NCI-H510A (cell line): Measurements from ENCODE around the gene GARNL3.

ENCODE experiments used
- DNase-seq: peaks from one replicate; lab custom pipeline; 2025; lab: John Stamatoyannopoulos, UW

GARNL3 gene

DNA sequence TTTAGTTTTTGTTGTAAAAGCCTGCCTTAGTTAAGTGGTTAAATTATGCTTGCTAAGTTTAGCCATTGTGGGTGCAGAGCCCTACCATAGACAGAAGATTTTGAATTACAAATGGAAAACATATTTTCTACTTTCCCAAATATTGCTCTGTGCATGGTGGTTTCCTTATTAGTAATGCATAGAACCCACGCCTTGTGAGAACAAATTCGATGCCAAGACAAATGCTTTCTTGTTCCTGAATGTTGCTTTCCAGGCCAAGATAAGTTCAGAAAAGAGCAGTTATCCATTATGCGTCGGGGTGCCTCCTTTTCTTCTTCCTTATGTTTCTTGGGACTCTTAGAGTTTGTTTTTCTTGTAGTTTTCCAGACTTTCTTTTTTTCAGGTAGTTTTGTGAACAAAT, 31.0 kb upstream of the GARNL3 start:
- no peak for DNase-seq

DNA sequence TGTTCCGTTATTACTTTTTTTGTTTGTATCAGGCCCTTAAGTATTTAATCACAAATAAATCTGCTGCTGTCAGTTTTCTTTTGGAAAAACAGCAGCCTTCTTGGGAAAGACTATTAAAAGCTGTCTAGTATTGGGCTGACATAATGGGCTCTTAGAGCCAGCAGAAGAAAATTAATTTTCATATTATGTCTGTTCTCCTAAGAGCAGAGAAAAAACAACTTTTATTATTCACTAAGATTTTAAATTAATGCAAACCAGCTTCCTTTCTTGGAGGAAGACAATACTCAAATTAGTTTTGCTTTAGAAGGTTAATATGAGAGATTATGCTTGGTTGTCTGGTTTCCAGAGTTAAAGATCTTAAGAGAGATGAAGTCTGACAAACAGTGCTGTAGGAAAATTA, 30.6 kb upstream of the GARNL3 start:
- no peak for DNase-seq

DNA sequence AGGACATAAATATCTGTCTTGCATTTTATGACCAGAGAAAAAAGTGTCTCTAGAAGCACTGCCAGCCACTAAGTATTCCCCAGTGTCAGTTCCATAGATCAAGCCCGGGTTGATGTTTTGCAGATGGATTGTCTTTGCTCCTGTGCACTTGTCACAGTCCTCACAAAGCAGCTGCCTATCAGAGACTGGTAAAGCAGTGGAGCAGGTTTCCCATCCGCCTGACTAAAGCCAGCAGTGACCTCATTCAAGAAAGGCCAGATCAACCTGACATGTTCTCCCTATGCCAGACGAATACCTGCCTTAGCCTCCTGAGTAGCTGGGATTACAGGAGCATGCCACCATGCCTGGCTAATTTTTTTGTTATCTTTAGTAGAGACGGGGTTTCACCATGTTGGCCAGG, 26.8 kb upstream of the GARNL3 start:
- no peak for DNase-seq

DNA sequence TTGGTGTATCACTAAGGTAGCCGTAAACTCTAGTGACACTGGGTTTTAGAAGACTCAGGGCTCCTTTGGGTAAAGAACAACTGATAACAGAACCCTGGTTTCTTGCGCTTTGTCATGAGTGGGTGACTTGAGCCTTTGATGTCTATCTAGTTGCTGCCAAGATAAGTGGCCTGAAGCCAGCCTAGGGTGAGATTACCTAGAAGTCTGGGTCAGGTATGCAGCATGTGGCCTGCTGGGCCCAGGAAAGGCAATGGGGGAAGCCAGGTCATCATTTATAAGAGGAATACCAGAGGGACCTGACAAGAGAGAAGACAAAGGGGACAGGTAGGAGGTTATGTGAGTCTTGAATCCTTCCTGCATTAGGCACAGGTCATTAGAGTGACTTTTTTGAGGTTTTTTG, 23.2 kb upstream of the GARNL3 start:
- DNase-seq = no peak

DNA sequence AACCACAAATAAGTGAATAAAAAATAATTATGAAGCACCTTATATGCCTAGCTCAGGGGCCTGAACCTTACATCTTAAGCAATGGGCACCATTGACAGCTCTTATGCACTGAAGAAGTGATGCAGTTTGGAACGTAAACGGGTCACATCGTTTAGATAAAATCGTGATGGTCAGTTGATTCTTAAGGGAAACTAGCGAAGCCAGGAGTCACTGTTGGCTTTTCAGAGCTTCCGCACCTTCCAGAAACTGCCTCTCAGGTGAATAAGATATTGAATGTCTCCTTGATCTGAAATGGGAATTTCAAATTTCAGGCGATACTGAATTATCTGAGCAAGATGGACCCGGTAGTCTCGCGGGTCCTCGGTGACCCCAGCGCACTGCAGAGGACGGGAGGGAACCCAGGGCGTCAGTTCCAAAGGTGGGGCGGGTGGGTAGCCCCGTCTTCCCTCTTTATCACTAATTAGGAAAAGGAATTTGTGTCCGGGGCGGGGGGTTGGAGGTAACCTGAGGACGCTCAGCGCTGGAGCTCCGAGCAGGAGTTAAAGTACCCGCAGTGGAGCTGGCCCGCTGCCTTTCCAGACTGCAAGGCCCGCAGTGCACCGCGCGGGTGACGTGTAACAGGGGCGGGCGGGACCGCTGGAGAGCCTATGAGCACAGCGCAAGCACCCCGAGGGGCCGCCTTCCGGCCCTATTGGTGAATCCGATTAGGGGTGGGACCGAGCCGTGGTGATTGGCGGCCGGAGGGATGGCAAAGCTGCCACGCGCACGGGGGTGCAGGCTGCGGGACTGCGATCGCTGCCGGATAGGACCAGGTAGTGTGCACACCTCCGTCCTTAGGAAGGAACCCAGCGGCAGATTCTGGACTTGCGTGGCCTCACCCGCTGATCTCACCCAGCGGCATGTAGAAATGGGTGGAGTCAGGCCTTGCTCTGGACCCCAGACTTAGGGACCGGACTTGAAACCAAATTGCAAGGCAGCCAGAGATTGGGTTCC, 19.7 kb upstream of the GARNL3 start:
- peak; percentile 94 for DNase-seq

DNA sequence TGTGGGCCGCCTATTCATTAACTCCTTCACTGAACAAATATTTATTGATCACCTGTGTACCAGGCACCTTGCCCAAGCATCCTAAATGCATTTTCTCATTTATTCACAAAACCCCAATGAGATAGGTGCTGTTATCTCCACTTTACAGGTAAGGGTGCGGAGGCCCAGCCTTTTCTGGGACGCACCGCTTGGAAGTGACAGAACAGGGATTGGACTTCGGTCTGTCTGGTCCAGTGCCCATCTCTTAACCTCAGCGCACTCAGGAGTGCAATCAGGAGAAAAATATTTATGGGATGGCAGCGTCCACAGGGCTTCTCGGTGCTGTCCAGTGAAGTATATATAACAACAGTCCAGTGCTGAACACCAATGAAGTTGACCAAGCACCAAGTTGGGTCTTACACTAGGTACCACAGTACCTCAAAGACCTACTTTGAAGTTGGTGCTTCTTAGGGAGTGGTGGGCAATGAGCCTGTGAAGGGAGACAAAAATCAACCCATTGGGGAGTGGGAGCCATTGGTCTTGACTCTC, 18.9 kb upstream of the GARNL3 start:
- DNase-seq = no peak

DNA sequence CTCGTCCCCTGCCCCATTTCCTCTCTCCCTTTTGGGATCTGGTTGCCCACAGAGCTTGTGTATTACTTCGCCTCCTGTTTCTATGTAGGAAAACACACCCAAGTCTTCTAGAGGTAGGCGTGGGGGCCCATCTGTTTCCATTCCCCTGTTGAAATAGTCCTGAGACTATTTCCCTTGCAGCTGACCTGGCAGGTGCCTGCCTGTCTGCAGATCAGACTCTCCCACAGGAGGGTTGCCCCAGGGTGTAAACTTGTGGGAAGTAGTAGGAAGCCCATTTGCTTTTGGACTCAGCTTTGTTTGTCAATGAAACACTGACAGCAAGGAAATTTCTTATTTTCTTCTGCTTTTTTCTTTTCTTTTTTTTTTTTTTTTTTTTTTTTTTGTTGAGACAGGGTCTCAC, 16.3 kb upstream of the GARNL3 start:
- no peak for DNase-seq

DNA sequence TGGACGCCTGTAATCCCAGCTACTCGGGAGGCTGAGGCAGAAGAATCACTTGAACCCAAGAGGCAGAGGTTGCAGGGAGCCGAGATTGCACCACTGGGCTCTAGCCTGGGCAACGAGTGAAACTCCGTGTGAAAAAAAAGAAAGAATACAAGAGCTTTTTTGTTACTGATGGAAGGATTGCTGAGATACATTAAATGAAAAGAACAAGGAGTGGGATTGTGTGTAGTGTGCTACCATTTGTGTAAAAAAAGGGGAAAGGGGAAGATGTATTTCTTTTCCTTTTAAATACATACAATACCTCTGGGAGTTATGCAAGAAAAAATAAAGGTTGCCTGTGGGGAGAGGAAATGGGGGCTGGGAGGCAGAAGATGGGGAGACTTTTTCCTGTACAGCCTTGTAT, 14.7 kb upstream of the GARNL3 start:
- DNase-seq = no peak

DNA sequence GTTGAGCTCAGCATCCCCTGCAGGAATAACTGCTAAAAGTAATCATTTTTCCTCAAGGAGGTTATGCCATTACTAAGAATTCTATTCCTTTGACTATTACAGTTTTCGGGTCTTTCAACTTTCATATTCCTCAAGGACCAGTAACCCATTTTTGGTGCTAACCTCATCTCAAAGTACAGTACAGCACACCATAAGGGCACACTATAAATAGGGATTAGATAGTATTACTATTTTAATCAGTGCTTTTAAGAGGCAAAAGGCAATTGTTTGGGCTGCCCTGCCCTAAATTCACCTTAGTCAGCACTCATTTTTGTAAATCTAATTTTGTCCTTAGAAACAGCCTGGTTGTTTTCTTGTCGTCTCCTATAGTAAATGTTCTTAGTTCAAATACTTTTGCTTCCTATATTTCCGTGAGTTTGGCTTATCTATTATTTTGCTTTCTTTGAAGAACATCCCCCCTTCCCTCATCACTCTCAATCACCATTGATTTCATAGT, 13.6 kb upstream of the GARNL3 start:
- no peak for DNase-seq

DNA sequence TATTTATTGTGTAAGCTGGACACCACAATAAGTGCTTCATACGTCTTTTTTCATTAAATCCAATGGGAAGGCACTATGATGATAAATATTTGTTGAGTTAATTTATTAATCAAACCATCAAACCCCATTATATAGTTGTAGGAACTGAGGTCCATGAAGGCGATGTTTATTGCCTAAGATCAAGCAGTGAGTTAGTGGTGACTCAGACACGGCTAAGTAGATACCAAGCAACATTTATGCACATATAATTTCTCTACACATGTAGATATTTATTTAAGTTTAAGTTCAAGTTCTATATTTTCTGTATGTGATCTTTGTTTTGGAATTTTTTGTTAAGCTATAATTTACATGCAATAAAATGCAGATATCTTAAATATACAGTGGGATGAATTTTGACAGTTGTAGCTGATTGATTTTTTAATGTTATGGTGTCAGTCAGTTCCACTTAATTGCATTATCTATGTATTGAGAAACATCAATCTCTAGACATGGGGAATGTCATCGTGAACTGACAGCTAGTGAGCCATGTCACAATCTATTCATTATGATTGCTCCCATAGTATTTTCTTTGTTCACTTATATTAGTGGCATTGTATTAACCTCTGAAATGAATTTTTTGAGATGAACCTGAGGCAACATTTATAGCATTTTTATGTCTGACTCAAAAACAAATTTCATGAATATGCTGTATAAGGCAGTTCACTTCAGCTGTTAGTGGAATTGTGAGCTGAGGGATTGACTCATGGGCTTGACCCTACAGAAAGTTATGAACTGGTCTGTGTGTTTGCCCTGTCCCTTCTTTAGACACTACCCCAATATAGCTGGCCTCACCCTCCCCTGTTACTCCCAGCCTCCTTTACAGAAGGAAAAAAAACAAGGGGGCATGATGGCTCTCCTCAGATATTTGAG, 11.9 kb upstream of the GARNL3 start:
- DNase-seq = no peak

DNA sequence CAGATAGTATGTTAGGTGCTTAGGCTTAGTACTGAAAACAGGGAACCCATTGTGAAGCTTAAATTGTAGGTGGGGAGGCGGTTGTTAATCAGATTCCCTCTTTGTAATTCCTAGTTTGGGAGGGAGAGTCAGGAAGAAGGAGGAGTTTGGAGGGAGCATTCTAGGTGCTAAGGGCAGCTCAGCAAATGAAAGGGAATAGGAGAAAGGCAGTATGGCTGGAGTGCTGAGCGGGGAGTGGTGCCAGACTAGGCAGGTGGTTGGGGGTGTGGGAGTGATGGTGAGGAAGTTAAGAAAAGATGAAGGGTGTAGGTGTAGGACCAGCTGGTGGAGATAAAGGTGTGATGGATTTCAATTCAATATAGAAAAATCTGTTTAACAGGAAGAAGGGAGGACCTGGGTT, 11.1 kb upstream of the GARNL3 start:
- DNase-seq = no peak

DNA sequence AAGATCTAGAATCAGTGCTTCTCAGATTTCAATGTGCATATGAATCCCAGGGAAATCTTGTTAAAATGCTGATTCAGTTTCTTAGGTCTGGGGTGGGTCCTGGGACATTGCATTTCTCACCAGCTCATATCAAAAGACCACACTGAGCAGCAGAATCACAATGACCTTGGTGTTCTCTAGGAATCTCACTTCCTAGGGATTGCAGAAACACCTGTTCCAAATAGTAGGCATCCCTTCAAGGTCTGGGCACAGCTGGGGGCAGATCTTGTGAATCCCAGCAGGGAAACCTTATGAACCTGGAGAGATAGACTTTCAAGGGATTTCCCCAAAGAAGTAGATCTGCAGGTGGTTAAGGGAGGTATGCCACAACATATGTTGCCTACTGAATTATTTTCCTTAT, 8.9 kb upstream of the GARNL3 start:
- DNase-seq = no peak

DNA sequence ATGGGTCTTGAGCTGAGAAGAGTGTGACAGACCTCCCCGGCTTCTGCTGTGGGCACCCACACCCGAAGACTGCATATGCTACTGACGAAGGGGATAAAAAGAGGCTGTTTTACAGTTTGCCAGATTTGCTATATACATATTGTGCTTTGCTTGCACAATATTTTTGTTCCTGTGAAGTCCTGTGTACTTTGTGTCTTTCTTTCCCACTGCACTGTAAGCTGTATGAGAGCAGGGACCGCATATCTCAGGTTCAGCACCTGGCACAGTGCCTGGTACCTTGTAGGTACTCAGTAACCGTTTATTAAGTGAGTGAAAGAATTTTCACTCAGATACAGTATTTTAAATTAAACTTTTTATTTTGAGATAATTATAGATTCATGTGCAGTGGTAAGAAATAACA, 8.2 kb upstream of the GARNL3 start:
- no peak for DNase-seq

DNA sequence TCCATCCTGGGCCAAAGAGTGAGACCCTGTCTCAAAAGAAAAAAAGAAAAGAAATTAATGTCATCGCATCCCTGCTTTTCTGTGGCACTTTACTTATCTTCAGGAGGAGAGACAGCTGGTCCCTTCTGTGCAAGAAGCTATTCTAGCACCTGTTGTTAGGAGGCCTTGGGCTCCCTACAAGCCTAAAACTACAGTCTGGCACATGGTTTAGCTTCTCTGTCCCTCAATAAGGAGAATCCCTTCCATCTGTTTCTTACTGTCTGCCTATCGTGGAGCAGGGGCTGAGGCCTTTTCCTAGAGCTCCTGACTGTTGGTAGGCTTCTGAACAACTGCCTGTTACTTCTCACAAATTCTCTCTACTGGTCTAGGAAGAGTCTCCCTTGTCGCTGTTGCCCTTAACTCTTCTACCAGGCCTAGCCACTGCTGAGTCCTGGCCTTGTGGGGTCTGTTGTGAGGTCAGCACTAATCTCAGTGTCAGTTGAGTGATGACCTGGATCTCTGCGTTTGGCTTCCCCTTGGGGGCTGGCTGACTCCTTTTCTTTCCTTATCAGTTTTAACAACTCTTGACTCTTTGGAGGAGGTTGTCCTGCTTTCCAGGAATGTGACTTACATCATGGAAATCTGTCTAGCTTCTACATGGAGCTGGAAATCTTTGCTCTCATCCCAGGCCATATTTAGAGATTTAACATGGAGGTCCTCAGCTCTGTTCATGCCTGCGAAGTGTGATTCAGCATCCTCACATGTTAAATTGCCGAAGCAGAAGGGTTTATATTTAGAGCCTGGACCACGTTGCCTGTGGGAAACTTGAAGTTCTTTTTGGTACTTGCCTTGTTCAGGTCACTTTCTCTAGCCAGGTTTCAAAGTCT, 5.7 kb upstream of the GARNL3 start:
- no peak for DNase-seq

DNA sequence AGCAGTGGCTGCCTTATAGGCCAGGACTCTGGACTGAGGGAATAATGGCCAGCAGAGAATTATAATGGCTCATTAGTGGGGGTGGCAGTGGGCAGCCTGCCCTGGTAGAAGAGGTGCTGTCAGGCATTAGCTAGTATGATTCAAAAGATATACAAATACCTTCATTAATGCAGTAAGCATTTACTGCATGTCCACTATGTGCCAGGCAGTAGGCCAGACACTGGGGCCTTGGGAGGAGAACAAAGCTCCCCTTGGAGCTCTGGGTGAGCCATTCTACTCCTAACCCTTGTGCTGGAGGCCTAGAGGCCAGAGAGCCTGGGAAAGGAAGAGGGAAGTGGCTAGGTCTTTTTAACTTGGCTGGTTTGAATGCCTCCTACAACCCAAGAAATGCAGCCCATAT, 2.0 kb upstream of the GARNL3 start:
- no peak for DNase-seq

DNA sequence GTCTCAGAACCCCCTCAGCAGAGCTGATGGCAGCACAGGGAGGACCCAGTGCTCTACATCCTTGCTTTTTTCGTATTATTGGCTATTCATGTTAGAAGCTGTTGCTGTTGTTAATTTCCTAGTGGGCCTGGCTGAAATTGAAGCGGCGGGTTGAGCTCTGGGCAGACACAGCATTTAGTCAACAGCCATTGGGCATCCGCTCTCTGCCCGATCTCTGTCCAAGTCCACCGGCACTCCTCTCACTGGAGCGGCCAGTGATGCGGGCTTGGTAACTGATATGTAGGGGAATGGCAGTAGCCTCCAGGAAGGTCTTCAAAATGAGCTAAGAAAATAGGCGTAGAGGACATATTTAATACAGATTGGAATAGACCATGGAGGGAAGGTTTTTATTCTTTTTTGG, 1.3 kb upstream of the GARNL3 start:
- no peak for DNase-seq

DNA sequence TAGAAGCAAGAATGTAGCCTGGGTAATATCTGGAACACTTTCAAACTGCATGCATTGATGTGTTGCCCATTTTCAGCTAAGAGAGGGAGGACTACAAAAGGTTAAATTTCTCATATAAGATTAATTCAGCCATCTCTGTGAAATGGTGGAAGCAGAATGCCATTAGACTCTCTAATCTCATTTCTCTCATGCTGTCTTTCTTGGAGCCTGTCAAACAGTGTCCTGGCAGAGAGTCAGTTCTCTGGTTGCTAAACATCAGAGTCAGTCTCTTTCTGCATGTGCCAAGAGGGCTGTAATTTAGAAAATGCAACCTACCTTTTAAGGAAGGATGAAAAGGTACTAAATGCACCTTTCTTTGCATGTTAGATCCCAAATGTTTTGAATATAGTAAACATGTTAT, 910 bp upstream of the GARNL3 start:
- no peak for DNase-seq

DNA sequence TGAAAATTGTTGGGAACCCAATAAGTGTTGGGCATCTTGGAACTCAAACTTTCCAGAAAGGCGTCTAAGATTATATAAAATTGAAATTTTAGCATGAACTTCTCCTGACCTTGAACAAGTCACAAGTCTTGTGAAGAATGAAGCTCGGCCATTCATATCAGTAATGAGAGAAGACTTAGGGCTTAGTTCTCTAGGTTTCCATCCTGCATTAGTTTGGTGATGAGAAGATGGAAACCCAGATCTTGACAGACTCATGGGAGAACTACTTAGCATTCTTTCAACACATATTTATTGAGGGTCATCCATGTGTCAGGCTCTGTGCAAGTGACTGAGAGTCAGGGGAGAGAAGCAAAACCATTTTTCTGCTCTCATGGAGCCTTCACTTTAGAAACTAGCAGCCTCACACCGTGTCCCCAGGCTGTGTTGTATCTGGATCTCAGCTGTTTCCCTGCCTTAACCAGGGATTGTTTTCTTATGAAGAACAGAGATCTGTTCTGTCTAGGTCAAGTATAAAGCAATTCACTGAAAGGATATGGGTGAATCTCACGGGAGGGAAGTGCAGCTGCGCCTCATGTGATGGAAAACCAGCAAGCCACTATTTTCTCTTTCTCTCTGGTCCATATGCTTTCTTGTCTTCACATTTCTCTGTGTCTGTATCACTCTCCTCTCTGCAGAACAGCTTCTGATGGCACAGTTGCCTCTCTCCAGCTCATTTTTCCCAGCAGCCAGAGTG, 3.4 kb downstream of the GARNL3 start:
- no peak for DNase-seq

DNA sequence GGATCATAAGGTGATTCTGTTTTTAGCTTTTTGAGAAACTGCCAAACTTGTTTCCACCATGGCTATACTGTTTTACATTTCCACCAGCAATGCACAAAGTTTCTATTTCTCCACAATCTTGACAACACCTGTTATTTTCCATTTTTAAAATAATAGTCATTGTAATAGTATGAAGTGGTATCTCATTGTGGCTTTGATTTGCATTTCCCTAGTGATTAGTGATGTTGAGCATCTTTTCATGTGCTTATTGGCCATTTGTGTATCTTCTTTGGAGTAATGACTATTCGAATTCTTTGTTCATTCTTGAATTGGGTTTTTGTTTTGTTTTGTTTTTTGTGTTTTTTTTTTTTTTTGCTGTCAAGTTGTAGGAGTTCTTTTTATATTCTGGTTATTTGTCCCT, 4.9 kb downstream of the GARNL3 start:
- DNase-seq = no peak

DNA sequence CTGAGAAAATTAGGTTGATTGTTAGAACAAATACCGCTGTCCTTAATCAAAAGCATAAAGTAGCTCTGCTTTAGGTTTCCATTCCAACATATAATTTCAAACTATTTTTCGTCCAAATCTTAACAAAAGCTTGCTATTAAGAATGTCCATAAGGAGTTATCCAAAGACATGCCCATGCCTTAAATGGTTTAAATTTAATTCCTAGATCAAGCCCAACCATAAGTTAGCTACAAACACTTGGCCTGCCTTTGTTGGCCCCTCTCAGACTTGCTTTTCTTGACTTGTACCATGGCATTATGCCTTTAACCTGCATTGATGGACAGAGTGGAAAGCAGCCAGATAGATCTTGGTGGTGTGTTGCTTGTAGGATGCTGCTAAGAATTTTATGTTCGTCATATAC, 8.8 kb downstream of the GARNL3 start:
- no peak for DNase-seq

DNA sequence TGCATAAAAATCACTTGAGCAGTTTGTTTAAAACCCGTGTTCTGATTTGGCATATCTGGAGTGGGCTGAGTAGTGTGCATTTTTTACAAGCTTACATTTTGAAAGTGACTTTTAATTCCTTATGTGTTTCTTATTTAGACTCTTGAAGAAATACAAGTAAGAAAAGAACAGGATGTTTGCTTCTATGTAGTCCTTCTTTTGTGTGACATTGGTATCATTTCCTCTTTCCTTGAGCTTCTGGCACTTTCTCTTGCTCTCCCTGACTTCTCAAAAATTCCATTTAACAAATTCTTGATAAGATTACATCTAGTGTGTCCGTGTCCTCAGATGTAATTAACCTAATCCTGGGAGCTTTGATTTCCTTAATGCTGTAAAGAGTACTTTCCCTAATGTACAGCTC, 12.5 kb downstream of the GARNL3 start:
- DNase-seq = no peak
